Measurements from ENCODE around the gene FRMD4A. TPM values are rescaled to one million over a fixed set of nuclear protein-coding genes. Genes with fewer than 3 reads are reported as not detected.

The FRMD4A gene
- total and polyA plus RNA-seq, 2 experiments from 2014 or later = 11.9 to 17.5 TPM

DNA sequence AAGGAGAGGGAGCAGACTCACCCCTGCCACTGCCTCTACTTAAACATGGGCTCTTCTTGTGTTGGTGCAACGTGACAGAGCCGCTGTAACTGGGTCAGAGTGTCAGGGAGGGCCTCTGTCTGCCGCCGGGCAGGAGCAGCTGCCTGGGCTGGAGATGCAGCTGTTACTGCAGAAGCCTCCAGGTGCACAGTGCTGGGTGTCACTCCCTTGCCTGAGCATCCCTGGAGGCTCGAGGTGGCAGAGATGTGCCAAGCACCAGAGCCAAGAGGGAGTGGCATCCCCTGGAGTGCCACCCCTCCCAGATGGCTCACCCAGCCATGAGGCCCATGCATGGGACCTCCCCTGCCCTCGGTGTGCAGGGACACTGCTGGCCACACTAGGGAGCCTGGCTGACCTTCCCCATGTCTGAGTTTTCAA, 598.3 kb downstream of the FRMD4A start:
- Histone ChIP-seq H3K27ac (no peak overlapping the region), H3K79me2 (ENCODE audit: insufficient read depth) (no peaks in the 10 kb centered on the region), H3K4me2 (ENCODE audit: unreplicated experiment) (no peak overlapping the region), H3F3A (ENCODE audit: insufficient read depth) (no peaks in the 10 kb centered on the region), H3K4me1 (ENCODE audit: insufficient read depth) (no peaks in the 10 kb centered on the region), H3K36me3 (ENCODE audit: low read depth) (peaks cover 15% of the 10 kb centered on the region; the same call in 1 of the 2 replicates), H3K9me3 (ENCODE audit: low read depth) (no peaks in the 10 kb centered on the region), H4K20me1 (ENCODE audit: insufficient read depth) (no peaks in the 10 kb centered on the region), H2AFZ (no peak overlapping the region), H3K9ac (no peak overlapping the region), H3K9me2 (ENCODE audit: insufficient read depth) (no peaks in the 10 kb centered on the region), H3K4me3 (no peak overlapping the region), H3K27me3 (replicated peaks; ENCODE audit: insufficient read depth) (no peaks in the 10 kb centered on the region)
- no peak for DNase-seq
- no peak for TF ChIP-seq EZH2 (IDR thresholded peaks at IDR 0.05; ENCODE audit: insufficient read depth, poor library complexity, severe bottlenecking)
- TF ChIP-seq EZH2phosphoT487 (IDR thresholded peaks at IDR 0.05; ENCODE audit: insufficient read depth, low read depth) = no peak
- 68 to 76% methylated on average over 6 of the region's 6 CpGs for WGBS, 2 experiments (ENCODE audit: low coverage in 1 of 2, low lambda C conversion rate in 2 of 2, missing lambda C conversion rate in 2 of 2)
- in situ Hi-C loops (cut with MboI) = no loop called here

DNA sequence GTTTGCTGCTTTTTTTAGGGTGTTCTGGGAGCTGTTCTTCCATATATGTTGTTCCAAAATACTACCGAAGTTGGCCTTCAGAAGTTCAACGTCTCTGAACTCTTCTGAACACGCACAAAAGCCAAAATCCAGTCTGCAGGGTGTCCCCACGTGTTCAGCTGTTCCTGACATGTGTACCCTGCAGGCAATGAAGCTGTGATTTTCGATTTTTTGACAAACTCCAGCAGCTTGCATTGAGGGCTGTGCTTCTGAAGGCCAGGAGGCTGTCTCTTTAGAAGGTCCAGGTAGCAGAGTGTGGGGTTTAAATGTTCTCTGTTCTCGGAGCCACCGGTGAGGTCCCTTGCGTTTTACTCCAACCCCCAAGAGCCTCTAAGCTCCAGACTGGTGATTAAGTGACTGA, 598.9 kb downstream of the FRMD4A start:
- Histone ChIP-seq H3K9me3 (ENCODE audit: low read depth) (no peaks in the 10 kb centered on the region), H3K79me2 (ENCODE audit: insufficient read depth) (no peaks in the 10 kb centered on the region), H3K36me3 (ENCODE audit: low read depth) (peaks cover 9% of the 10 kb centered on the region; the same call in 1 of the 2 replicates), H3K27me3 (replicated peaks; ENCODE audit: insufficient read depth) (no peaks in the 10 kb centered on the region), H4K20me1 (ENCODE audit: insufficient read depth) (no peaks in the 10 kb centered on the region), H3K4me3 (no peak overlapping the region), H3K4me1 (ENCODE audit: insufficient read depth) (no peaks in the 10 kb centered on the region), H3K4me2 (ENCODE audit: unreplicated experiment) (no peak overlapping the region), H3K9me2 (ENCODE audit: insufficient read depth) (no peaks in the 10 kb centered on the region), H3F3A (ENCODE audit: insufficient read depth) (no peaks in the 10 kb centered on the region), H3K9ac (no peak overlapping the region), H2AFZ (no peak overlapping the region), H3K27ac (no peak overlapping the region)
- no peak for DNase-seq
- WGBS, 2 experiments (ENCODE audit: low coverage in 1 of 2, low lambda C conversion rate in 2 of 2, missing lambda C conversion rate in 2 of 2) = 96 to 99% methylated on average over 8 of the region's 8 CpGs
- TF ChIP-seq EZH2 (IDR thresholded peaks at IDR 0.05; ENCODE audit: insufficient read depth, poor library complexity, severe bottlenecking) (no peak), EZH2phosphoT487 (IDR thresholded peaks at IDR 0.05; ENCODE audit: insufficient read depth, low read depth) (no peak)
- in situ Hi-C loops (cut with MboI) = no loop called here

DNA sequence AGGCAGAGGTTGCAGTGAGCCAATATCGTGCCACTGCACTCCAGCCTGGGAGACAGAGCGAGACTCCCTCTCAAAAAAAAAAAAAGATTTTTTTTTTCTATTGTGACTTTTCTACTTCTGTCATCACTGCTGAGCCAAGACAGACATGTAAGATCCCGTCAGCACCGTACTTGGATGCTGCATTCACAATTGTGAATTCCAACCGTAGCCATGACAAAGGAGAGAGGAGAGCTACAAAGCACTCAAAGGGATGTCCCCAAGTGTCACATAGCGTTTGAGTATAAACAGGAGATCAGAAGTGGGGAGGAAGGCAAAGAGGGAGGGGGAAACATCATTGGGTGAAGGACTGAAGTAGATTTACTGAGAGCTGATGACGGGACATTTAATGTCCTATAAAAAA, 599.8 kb downstream of the FRMD4A start:
- WGBS, 2 experiments (ENCODE audit: low coverage in 1 of 2, low lambda C conversion rate in 2 of 2, missing lambda C conversion rate in 2 of 2) = 98% methylated on average over 7 of the region's 7 CpGs
- no peak for TF ChIP-seq EZH2 (IDR thresholded peaks at IDR 0.05; ENCODE audit: insufficient read depth, poor library complexity, severe bottlenecking)
- TF ChIP-seq EZH2phosphoT487 (IDR thresholded peaks at IDR 0.05; ENCODE audit: insufficient read depth, low read depth) = no peak

DNA sequence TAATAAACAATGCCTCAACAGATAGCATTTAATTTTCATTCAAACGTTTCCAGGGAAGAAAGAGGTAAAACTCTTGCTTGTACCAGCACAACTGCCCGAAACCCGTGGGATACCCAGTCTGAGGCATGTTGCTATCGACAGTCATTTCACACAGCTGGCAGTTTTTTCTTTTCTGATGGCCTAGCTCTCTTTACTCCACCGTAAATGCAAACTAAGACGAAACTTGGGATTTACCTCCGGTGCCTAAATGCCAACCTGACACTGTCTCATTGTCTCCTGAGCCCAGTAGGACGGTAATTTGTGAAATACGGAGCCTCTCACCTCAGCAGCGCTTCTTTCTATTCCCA, 600.4 kb downstream of the FRMD4A start:
- H3K4me1 ChIP-seq (ENCODE audit: insufficient read depth) = no peaks in the 10 kb centered on the region
- no peaks in the 10 kb centered on the region for H3K27me3 ChIP-seq (replicated peaks; ENCODE audit: insufficient read depth)
- H3F3A ChIP-seq (ENCODE audit: insufficient read depth) = no peaks in the 10 kb centered on the region
- no peak for TF ChIP-seq EZH2phosphoT487 (IDR thresholded peaks at IDR 0.05; ENCODE audit: insufficient read depth, low read depth)
- TF ChIP-seq EZH2 (IDR thresholded peaks at IDR 0.05; ENCODE audit: insufficient read depth, poor library complexity, severe bottlenecking) = no peak
- H3K9me2 ChIP-seq (ENCODE audit: insufficient read depth) = no peaks in the 10 kb centered on the region
- H2AFZ ChIP-seq = no peak overlapping the region
- no peak overlapping the region for H3K4me2 ChIP-seq (ENCODE audit: unreplicated experiment)
- H3K27ac ChIP-seq = no peak overlapping the region
- H3K4me3 ChIP-seq = no peak overlapping the region
- DNase-seq = no peak
- no peaks in the 10 kb centered on the region for H3K79me2 ChIP-seq (ENCODE audit: insufficient read depth)
- WGBS, 2 experiments (ENCODE audit: low coverage in 1 of 2, low lambda C conversion rate in 2 of 2, missing lambda C conversion rate in 2 of 2) = 86 to 89% methylated on average over 10 of the region's 10 CpGs
- H3K9ac ChIP-seq = no peak overlapping the region
- H4K20me1 ChIP-seq (ENCODE audit: insufficient read depth) = no peaks in the 10 kb centered on the region
- in situ Hi-C loops (cut with MboI) = no loop called here
- 0 out of 2 replicates have a peak, but pooled peaks cover 8% of the 10 kb centered on the region for H3K36me3 ChIP-seq (ENCODE audit: low read depth)
- H3K9me3 ChIP-seq (ENCODE audit: low read depth) = no peaks in the 10 kb centered on the region

More for the DNA sequence above, 599.8 kb downstream of the FRMD4A start:
- H3K36me3 ChIP-seq (ENCODE audit: low read depth) = 0 out of 2 replicates have a peak, but pooled peaks cover 12% of the 10 kb centered on the region
- no peak overlapping the region for H2AFZ ChIP-seq
- no peaks in the 10 kb centered on the region for H4K20me1 ChIP-seq (ENCODE audit: insufficient read depth)
- in situ Hi-C loops (cut with MboI) = no loop called here
- no peaks in the 10 kb centered on the region for H3K9me2 ChIP-seq (ENCODE audit: insufficient read depth)
- no peak for DNase-seq
- H3K4me3 ChIP-seq = no peak overlapping the region
- no peak overlapping the region for H3K27ac ChIP-seq
- no peaks in the 10 kb centered on the region for H3K4me1 ChIP-seq (ENCODE audit: insufficient read depth)
- no peaks in the 10 kb centered on the region for H3K79me2 ChIP-seq (ENCODE audit: insufficient read depth)
- no peak overlapping the region for H3K4me2 ChIP-seq (ENCODE audit: unreplicated experiment)
- no peaks in the 10 kb centered on the region for H3K27me3 ChIP-seq (replicated peaks; ENCODE audit: insufficient read depth)
- H3K9ac ChIP-seq = no peak overlapping the region
- H3F3A ChIP-seq (ENCODE audit: insufficient read depth) = no peaks in the 10 kb centered on the region
- H3K9me3 ChIP-seq (ENCODE audit: low read depth) = no peaks in the 10 kb centered on the region
